ENCODE measurements around the gene ZNF529. TPM values are rescaled to one million over a fixed set of nuclear protein-coding genes. Genes with fewer than 3 reads are reported as not detected.
"Not testable (repeated sequence)": the region's sequence is repeated elsewhere in the genome, so short reads cannot be mapped to it uniquely, and the experiment has no call there.

ZNF529 gene
- 1 to 10 TPM; 5.5 to 8.7 (median 7.5) TPM for total RNA-seq (2021; fragmentation: NEBNext Ultra II Directional; extraction: Animal tissue kit (Norgen Biotek cat#: 25700))
- long read RNA-seq, partial matches to known transcripts, result 1 of 6 reads
- long read RNA-seq, other reads (novel, unspliced or antisense), result 5 of 6 reads

- Mint-ChIP-seq H3K36me3 (ENCODE audit: low read depth) (peaks cover 85% of the 10 kb centered on the region), H3K27ac (peak within 1 kb of the TSS; percentile 93), H3K4me3 (peak within 1 kb of the TSS; percentile 98), H3K9me3 (peaks cover 41% of the 10 kb centered on the region), H3K4me1 (ENCODE audit: low read depth) (peaks cover 30% of the 10 kb centered on the region), H3K27me3 (ENCODE audit: insufficient read depth) (peaks cover 2% of the 10 kb centered on the region; the same call in 1 of the 2 replicates)
- DNase-seq, result peak; percentile 82
- TF ChIP-seq CTCF (IDR thresholded peaks at IDR 0.05), result no peak
These were observed at the start of gene ZNF529 for GRCh38 chr19:36573020-36573894. TSS of gene ZNF529 (minus strand) at chr19:36573292. CDS start at chr19:36572346, 946 bp downstream.

GRCh38 chr19:36605877-36606478 lies 32.9 kb upstream of the ZNF529 start:
- Mint-ChIP-seq H3K36me3 (ENCODE audit: low read depth) (peaks cover 43% of the 10 kb centered on the region), H3K27ac (peak overlapping the region; percentile 56), H3K9me3 (peaks cover 56% of the 10 kb centered on the region), H3K27me3 (ENCODE audit: insufficient read depth) (peaks cover 1% of the 10 kb centered on the region; the same call in 1 of the 2 replicates), H3K4me3 (peak overlapping the region; percentile 91), H3K4me1 (ENCODE audit: low read depth) (peaks cover 14% of the 10 kb centered on the region)
- TF ChIP-seq CTCF (IDR thresholded peaks at IDR 0.05), result no peak
- no peak for DNase-seq

GRCh38 chr19:36605101-36605876 lies 32.2 kb upstream of the ZNF529 start, which contains the start of gene ZNF382:
TSS of gene ZNF382 (plus strand) at chr19:36605313. CDS start at chr19:36609915, 4,602 bp downstream.
- peaks cover 42% of the 10 kb centered on the region for H3K36me3 Mint-ChIP-seq (ENCODE audit: low read depth)
- peak within 1 kb of the TSS; percentile 91 for H3K4me3 Mint-ChIP-seq
- TF ChIP-seq CTCF (IDR thresholded peaks at IDR 0.05), result no peak
- peak; percentile 3 for DNase-seq
- peak within 1 kb of the TSS; percentile 56 for H3K27ac Mint-ChIP-seq
- H3K9me3 Mint-ChIP-seq, result peaks cover 61% of the 10 kb centered on the region
- H3K27me3 Mint-ChIP-seq (ENCODE audit: insufficient read depth), result peaks cover 1% of the 10 kb centered on the region; the same call in 1 of the 2 replicates
- H3K4me1 Mint-ChIP-seq (ENCODE audit: low read depth), result peaks cover 14% of the 10 kb centered on the region

DNA sequence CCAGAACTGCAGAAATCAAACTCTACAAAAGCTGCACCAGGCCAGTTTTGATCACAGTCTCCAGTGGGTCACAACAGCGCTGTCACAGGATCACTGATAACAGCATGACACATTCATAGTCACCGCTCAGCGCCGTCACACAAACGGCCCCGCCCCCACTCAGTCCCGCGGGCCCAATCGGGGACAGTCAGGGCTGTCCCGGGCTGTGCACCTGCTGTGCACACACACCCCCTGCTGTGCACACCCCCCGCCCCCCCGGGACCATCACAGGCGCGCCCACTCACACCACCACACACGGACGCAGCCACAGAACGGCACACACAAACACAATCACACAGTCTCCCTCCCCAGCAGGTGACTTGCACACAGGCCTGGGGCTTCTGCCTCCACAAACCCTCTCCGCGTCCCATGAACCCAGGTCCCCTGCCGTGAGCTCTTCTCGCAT lies 31.6 kb upstream of the ZNF529 start:
- peak; percentile 23 for DNase-seq
- no peak for TF ChIP-seq CTCF (IDR thresholded peaks at IDR 0.05)
- Mint-ChIP-seq H3K4me1 (ENCODE audit: low read depth) (peaks cover 14% of the 10 kb centered on the region), H3K27me3 (ENCODE audit: insufficient read depth) (peaks cover 1% of the 10 kb centered on the region; the same call in 1 of the 2 replicates), H3K36me3 (ENCODE audit: low read depth) (peaks cover 39% of the 10 kb centered on the region), H3K27ac (peak overlapping the region; percentile 56), H3K4me3 (peak overlapping the region; percentile 91), H3K9me3 (peaks cover 61% of the 10 kb centered on the region)

DNA sequence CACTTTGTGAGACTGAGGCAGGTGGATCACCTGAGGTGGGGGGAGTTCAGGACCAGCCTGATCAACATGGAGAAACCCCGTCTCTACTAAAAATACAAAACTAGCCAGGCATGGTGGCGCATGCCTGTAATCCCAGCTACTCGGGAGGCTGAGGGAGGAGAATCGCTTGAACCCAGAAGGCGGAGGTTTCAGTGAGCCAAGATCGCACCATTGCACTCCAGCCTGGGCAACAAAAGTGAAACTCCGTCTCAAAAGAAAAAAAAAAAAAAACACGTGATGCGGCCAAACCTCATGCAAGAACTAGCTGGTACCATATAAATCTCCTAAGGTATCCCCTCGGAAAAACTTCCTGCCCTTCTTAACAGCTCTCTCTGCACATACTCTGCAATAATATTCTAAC lies 29.6 kb upstream of the ZNF529 start:
- not testable (repeated sequence) for H3K27me3 Mint-ChIP-seq (ENCODE audit: insufficient read depth); H3K4me3 Mint-ChIP-seq; H3K27ac Mint-ChIP-seq; DNase-seq
- H3K36me3 Mint-ChIP-seq (ENCODE audit: low read depth), result peaks cover 24% of the 10 kb centered on the region
- peaks cover 14% of the 10 kb centered on the region for H3K4me1 Mint-ChIP-seq (ENCODE audit: low read depth)
- peaks cover 53% of the 10 kb centered on the region for H3K9me3 Mint-ChIP-seq
